PFSK-1 (cell line): ENCODE data around the gene EPS8L1.

Experiments
- FOXP2 ChIP-seq: optimal IDR thresholded peaks from 2 replicates; pipeline ENCODE3; 2011; ENCODE audit warnings: borderline replicate concordance, control low read depth, inconsistent platforms; ENCODE audit not compliant: insufficient read depth; ENCODE audit errors: extremely low read length, extremely low read depth
- POLR2AphosphoS5 ChIP-seq: IDR thresholded peaks from 2 replicates; pipeline ENCODE4 v1.6.1; 2012; ENCODE audit warnings: low read depth, mild to moderate bottlenecking, control low read depth, low read length, moderate library complexity
- REST ChIP-seq, 2 experiments: IDR thresholded peaks; 2 replicates each; pipeline versions ENCODE4 v1.6.1 to v1.8.0; 2011 to 2012; ENCODE audit warnings: low read depth in 2 of 2, low read length in 2 of 2, control low read depth in 1 of 2, inconsistent platforms in 1 of 2, mild to moderate bottlenecking in 1 of 2, moderate library complexity in 1 of 2; ENCODE audit not compliant: insufficient read depth in 1 of 2
- SIN3A ChIP-seq: IDR thresholded peaks from 2 replicates; pipeline ENCODE4 v1.6.1; 2012; ENCODE audit warnings: mild to moderate bottlenecking, low read length, moderate library complexity, borderline replicate concordance; ENCODE audit not compliant: insufficient read depth
- TAF1 ChIP-seq: IDR thresholded peaks from 2 replicates; pipeline ENCODE4 v1.6.1; 2012; ENCODE audit warnings: low read length, control low read depth, borderline replicate concordance; ENCODE audit not compliant: insufficient read depth

Gene EPS8L1

DNA sequence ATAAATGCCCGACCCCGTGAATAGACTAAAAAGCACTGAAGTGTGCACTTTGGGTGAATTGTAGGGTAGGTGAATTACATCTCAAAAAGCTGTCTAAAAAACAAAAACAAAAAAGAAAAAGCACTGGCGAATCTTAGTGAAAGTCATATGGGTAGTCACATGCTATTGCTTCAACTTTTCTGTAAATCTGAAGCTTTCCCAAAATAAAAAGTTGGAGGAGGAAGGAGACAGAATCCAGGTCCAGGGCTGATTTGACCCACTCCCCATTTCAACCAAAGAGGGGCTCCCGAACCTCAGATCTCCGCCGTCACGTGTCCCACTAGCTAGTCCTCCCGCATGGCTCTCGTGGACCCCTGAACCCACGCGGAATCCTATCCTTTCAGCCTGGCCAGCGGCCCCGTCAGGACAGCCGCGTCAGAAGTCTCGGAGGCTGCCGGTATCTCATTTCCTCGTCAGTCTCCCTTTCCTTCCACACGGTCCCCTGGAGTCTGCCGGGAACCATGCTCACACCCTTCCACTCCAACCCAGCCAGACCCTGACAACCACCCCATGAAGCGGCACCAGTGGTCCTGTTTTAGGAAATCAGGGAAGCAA lies 35.7 kb downstream of the EPS8L1 start:
- TF ChIP-seq REST (IDR thresholded peaks at IDR 0.05; ENCODE audit: insufficient read depth in 1 of 2, low read depth in 2 of 2, low read length in 2 of 2) = no peak
- no peak for TF ChIP-seq SIN3A
- no peak for TF ChIP-seq FOXP2
- TF ChIP-seq POLR2AphosphoS5 = no peak
- no peak for TF ChIP-seq TAF1

DNA sequence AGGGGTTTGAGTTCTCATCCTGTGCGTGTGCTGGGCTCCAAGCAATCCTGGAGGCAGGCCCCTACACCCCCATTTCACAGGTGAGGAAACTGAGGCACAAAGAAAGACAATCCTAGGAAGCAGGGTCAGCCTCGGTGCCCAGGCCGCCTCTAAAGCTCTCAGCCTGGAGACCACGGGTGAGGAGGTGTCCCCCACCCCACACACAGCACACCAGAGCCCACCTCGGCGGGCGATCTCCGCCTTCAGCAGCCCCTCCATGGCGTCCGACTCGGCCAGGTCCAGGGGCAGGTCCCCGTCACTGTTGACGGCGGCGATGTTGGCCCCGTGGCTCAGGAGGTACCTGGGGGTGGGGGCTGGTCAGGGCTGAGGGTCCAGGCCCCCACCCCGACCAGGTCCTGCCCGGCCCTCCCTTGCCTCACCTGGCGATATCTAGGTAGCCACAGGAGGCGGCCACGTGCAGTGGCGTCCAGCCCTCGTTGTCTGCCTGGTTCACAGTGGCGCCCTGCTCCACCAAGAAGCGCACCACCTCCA lies 36.6 kb downstream of the EPS8L1 start:
- TF ChIP-seq SIN3A (no peak), TAF1 (no peak), FOXP2 (no peak), REST (IDR thresholded peaks at IDR 0.05; ENCODE audit: insufficient read depth in 1 of 2, low read depth in 2 of 2, low read length in 2 of 2) (no peak), POLR2AphosphoS5 (no peak)

DNA sequence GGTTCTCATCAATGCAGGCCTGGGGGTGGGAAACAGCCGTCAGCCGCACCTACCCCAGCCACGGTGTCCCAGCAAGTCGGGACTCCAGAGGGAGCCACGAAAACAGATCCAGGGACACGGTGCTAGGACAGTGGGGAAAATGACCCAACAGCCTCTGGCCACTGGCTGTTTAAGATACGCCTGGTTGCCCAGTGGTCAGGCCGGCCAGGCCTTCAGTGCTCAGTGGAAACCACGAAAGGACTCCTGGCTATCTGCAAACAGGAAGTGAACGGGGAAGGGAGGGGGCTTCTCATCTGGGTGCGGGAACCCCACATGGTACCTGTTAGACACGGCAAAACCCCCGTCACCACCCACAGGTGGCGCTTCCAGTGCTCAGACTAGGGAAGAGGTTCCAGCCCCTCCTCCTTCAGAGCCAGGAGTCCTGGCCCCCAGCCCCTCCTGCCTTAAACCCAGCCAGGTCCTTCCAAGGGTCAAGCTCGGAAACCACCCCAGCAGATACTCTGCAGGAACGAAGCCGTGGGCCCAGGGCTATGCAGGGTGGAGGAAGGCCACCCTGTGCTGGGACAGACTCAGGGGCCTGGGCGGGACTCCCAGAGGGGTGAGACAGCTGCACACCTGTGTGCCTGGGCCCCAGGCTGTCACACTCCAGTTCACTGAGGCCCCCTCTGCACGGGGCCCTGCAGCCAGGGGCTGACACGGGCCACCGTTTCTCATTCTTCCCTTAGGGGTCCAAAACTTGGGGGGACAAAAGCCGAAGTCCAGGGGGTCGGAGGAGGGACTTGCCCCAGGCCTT lies 37.3 kb downstream of the EPS8L1 start:
- no peak for TF ChIP-seq FOXP2
- TF ChIP-seq REST (IDR thresholded peaks at IDR 0.05; ENCODE audit: insufficient read depth in 1 of 2, low read depth in 2 of 2, low read length in 2 of 2) = no peak

DNA sequence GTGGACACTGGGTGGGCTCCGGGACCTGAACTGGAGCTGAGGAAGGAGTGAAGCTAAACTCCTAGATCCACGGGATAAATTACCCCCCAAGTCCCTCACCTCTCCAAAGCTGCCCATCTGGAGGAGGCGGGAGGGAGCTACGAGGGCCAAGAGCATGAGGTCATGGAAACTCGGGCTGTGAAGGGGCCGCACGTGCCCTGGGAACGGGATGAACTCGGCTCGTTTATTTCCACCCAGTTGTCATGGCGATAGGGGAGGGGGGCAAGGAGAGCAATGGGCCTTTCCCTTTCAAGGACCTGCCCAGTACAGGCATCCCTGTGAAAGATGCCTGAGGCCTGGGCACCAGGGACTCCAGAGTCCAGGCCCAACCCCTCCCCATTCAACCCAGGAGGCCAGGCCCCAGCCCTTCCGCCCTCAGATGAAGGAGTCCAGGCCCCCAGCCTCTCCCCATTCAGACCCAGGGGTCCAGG lies 37.9 kb downstream of the EPS8L1 start:
- TF ChIP-seq POLR2AphosphoS5 = no peak
- no peak for TF ChIP-seq REST (IDR thresholded peaks at IDR 0.05; ENCODE audit: insufficient read depth in 1 of 2, low read depth in 2 of 2, low read length in 2 of 2)
- TF ChIP-seq SIN3A = no peak
- TF ChIP-seq FOXP2 = no peak
- TF ChIP-seq TAF1 = no peak
